Measurements from ENCODE around the gene CELSR2. TPM values are rescaled to one million over a fixed set of nuclear protein-coding genes. Genes with fewer than 3 reads are reported as not detected.

Gene CELSR2
- total RNA-seq, 2 experiments from 2014 or later: 2.7 to 3.1 TPM

DNA sequence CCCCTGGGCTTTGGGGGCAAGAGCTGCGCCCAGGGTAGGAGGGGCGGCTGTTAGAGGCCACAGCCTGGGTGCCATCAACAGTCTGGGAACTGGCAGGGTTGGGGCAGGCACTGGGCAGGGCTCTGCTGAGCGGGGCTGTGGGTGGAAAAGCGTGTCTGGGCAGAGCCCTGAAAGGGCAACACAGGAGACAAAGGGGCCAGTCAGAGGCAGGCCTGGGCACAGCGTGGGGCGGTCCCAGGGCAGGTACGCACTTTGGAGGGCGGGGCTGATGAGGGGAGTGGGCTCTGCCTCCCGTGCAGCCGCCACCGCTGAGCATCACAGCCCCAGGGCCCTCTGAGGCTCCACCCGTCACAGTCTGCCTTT is 13.9 kb downstream of the CELSR2 start:
- POLR2A ChIA-PET: interaction anchor here (1.5 kb wide), 1 partner anchor 9 kb away, joined by 4 read pairs; no protein-coding TSS in a partner anchor

DNA sequence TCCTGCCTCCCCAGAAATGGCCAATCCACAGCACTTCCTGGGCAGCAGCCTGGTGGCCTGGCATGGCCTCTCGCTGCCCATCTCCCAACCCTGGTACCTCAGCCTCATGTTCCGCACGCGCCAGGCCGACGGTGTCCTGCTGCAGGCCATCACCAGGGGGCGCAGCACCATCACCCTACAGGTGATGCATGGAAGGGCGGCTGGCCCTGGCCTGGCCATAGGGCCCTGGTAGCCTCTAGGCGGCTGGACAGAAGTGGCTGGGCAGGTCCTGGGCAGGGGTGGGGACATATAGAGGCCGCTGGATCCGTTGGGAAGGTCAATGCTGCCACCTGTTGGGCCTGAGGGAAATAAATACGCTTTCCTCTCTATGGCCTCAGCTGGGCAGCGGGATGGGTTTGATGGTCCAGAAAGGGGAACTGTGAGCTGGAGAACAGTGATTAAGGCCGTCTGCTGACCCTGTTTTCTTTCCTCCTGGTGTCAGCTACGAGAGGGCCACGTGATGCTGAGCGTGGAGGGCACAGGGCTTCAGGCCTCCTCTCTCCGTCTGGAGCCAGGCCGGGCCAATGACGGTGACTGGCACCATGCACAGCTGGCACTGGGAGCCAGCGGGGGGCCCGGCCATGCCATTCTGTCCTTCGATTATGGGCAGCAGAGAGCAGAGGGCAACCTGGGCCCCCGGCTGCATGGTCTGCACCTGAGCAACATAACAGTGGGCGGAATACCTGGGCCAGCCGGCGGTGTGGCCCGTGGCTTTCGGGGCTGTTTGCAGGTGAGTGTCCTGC is 14.4 kb downstream of the CELSR2 start:
- H3K27ac Mint-ChIP-seq: peak overlapping the region; percentile 76
- TF ChIP-seq, protein P1, sequence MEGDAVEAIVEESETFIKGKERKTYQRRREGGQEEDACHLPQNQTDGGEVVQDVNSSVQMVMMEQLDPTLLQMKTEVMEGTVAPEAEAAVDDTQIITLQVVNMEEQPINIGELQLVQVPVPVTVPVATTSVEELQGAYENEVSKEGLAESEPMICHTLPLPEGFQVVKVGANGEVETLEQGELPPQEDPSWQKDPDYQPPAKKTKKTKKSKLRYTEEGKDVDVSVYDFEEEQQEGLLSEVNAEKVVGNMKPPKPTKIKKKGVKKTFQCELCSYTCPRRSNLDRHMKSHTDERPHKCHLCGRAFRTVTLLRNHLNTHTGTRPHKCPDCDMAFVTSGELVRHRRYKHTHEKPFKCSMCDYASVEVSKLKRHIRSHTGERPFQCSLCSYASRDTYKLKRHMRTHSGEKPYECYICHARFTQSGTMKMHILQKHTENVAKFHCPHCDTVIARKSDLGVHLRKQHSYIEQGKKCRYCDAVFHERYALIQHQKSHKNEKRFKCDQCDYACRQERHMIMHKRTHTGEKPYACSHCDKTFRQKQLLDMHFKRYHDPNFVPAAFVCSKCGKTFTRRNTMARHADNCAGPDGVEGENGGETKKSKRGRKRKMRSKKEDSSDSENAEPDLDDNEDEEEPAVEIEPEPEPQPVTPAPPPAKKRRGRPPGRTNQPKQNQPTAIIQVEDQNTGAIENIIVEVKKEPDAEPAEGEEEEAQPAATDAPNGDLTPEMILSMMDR (IDR thresholded peaks at IDR 0.05): peak; percentile 97
- peak; percentile 89 for DNase-seq
- peak; percentile 99 for ATAC-seq
- H3K4me1 Mint-ChIP-seq (ENCODE audit: low read depth): peaks cover 2% of the 10 kb centered on the region
- intact Hi-C loops (cut with micrococcal nuclease): loop anchor here (5.0 kb wide), 3 partner anchors 56 to 269 kb away; partner anchors contain the start of gene SORT1
- H3K36me3 Mint-ChIP-seq (ENCODE audit: low read depth): no peaks in the 10 kb centered on the region
- peak overlapping the region; percentile 12 for H3K4me3 Mint-ChIP-seq
- H3K9me3 Mint-ChIP-seq: no peaks in the 10 kb centered on the region
- CTCF ChIA-PET: interaction anchor here (0.6 to 4.6 kb wide), 16 partner anchors 11 to 269 kb away, joined by 3 to 47 read pairs (median 4); partner anchors contain the start of genes SARS1 and SORT1
- POLR2A ChIA-PET: interaction anchor here (0.6 to 1.5 kb wide), 2 partner anchors 9 to 30 kb away, joined by 4 to 6 read pairs; no protein-coding TSS in a partner anchor
- H3K27me3 Mint-ChIP-seq: no peaks in the 10 kb centered on the region

More for the DNA sequence above, 13.9 kb downstream of the CELSR2 start:
- Mint-ChIP-seq H3K27me3 (no peaks in the 10 kb centered on the region), H3K27ac (peak overlapping the region; percentile 76), H3K4me1 (ENCODE audit: low read depth) (peaks cover 2% of the 10 kb centered on the region), H3K4me3 (peak overlapping the region; percentile 12), H3K36me3 (ENCODE audit: low read depth) (no peaks in the 10 kb centered on the region), H3K9me3 (no peaks in the 10 kb centered on the region)
- CTCF ChIA-PET: interaction anchor here (0.9 to 4.6 kb wide), 10 partner anchors 10 to 269 kb away, joined by 3 to 47 read pairs (median 4); partner anchors contain the start of genes SARS1 and SORT1
- DNase-seq (no peak), ATAC-seq (peak; percentile 34)
- intact Hi-C loops (cut with micrococcal nuclease): loop anchor here (5.0 kb wide), 3 partner anchors 56 to 269 kb away; partner anchors contain the start of gene SORT1
- TF ChIP-seq, protein P1 (IDR thresholded peaks at IDR 0.05): no peak

DNA sequence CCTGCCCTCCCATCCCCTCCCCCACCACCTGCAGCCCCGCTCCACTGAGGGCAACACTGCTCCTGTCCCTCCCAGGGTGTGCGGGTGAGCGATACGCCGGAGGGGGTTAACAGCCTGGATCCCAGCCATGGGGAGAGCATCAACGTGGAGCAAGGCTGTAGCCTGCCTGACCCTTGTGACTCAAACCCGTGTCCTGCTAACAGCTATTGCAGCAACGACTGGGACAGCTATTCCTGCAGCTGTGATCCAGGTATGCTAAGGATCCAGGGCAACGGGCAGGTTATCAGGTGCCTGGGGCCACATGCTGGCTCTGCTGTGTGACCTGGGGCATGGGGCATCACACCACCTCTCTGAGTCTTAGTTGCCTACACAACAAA is 15.0 kb downstream of the CELSR2 start:
- peaks cover 2% of the 10 kb centered on the region for H3K4me1 Mint-ChIP-seq (ENCODE audit: low read depth)
- CTCF ChIA-PET: interaction anchor here (0.6 to 4.6 kb wide), 13 partner anchors 13 to 268 kb away, joined by 3 to 47 read pairs (median 4); partner anchors contain the start of genes SARS1 and SORT1
- TF ChIP-seq, protein P1 (IDR thresholded peaks at IDR 0.05): no peak
- no peaks in the 10 kb centered on the region for H3K36me3 Mint-ChIP-seq (ENCODE audit: low read depth)
- H3K9me3 Mint-ChIP-seq: no peaks in the 10 kb centered on the region
- DNase-seq (no peak), ATAC-seq (no peak)
- no peak overlapping the region for H3K4me3 Mint-ChIP-seq
- POLR2A ChIA-PET: interaction anchor here (1.1 to 1.5 kb wide), 2 partner anchors 10 to 41 kb away, joined by 3 to 4 read pairs; no protein-coding TSS in a partner anchor
- H3K27me3 Mint-ChIP-seq: no peaks in the 10 kb centered on the region
- intact Hi-C loops (cut with micrococcal nuclease): loop anchor here (5.0 kb wide), 3 partner anchors 57 to 268 kb away; partner anchors contain the start of gene SORT1
- H3K27ac Mint-ChIP-seq: no peak overlapping the region

DNA sequence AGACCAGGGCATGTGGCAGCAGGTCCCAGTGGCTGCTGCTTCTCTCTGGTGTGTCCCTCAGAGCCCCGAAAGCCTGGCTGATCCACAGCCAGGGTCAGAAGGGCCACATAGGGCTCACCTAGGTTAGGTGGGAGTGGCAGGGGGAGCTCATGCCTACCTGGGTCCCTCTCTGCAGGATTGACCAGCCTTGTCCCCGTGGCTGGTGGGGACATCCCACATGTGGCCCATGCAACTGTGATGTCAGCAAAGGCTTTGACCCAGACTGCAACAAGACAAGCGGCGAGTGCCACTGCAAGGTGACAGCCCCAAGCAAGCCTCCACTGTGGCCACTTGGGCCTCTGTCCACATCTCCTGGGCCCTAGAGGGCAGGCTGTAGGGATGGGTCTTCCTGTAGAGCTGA is 15.7 kb downstream of the CELSR2 start:
- CTCF ChIA-PET: interaction anchor here (0.7 to 4.6 kb wide), 7 partner anchors 10 to 268 kb away, joined by 3 to 47 read pairs (median 6); partner anchors contain the start of gene SORT1
- Mint-ChIP-seq H3K9me3 (no peaks in the 10 kb centered on the region), H3K36me3 (ENCODE audit: low read depth) (no peaks in the 10 kb centered on the region), H3K4me3 (no peak overlapping the region), H3K27me3 (no peaks in the 10 kb centered on the region), H3K4me1 (ENCODE audit: low read depth) (peaks cover 2% of the 10 kb centered on the region), H3K27ac (no peak overlapping the region)
- POLR2A ChIA-PET: interaction anchor here (1.1 to 1.5 kb wide), 2 partner anchors 10 to 41 kb away, joined by 3 to 4 read pairs; no protein-coding TSS in a partner anchor
- ATAC-seq (no peak), DNase-seq (no peak)
- TF ChIP-seq, protein P1 (IDR thresholded peaks at IDR 0.05): no peak
- intact Hi-C loops (cut with micrococcal nuclease): no loop called here

Measured in activated CD8-positive, alpha-beta T cell treated with anti-CD3 and anti-CD28 coated beads for 36 hours (primary cell).